OCI-LY7 (cell line): ENCODE data around the gene HSBP1. TPM values are rescaled to one million over a fixed set of nuclear protein-coding genes. Genes with fewer than 3 reads are reported as not detected.

ENCODE experiments used
- BruUV-seq: library from RNA; stranded (reverse); fragments of 400-500 nt; replicated peaks from 2 replicates; lab custom pipeline; 2021; lab: Mats Ljungman, UMichigan
- CTCF ChIA-PET: fragments of 300-600 bp; sonication (Branson Sonifier 250); formaldehyde crosslinking; loops from one replicate; lab custom pipeline; 2022; ENCODE audit warnings: antibody characterized with exemption; ENCODE audit not compliant: unreplicated experiment; lab: Charles Lee
- POLR2A ChIA-PET: fragments of 300-600 bp; sonication (Branson Sonifier 250); formaldehyde crosslinking; loops from one replicate; lab custom pipeline; 2022; ENCODE audit warnings: antibody characterized with exemption; lab: Charles Lee
- DNase-seq: peaks from one replicate; pipeline ENCODE4 v3.0.0-alpha.2; 2015; ENCODE audit warnings: low spot score
- H2AFZ ChIP-seq: fragments of 200-600 bp; sonication (generic), shearing (Covaris generic); 2 replicates; pipeline ENCODE4 v1.6.1; 2014; ENCODE audit warnings: mild to moderate bottlenecking, antibody characterized with exemption, low read length, moderate library complexity
- H3K27ac ChIP-seq: fragments of 200-600 bp; sonication (generic); 2 replicates; pipeline ENCODE4 v1.5.1; 2014; ENCODE audit warnings: mixed run types, low read depth, mild to moderate bottlenecking, moderate library complexity, low read length, inconsistent platforms; ENCODE audit not compliant: poor library complexity, severe bottlenecking
- H3K36me3 ChIP-seq: fragments of 200-600 bp; sonication (generic); 2 replicates; pipeline ENCODE4 v1.6.1; 2014; ENCODE audit warnings: mild to moderate bottlenecking, antibody characterized with exemption, low read length, moderate library complexity, mixed read lengths; ENCODE audit not compliant: insufficient read depth
- H3K4me1 ChIP-seq: fragments of 200-600 bp; sonication (generic); 2 replicates; pipeline ENCODE4 v1.5.1; 2014; ENCODE audit warnings: mild to moderate bottlenecking, low read length; ENCODE audit not compliant: insufficient read depth, poor library complexity, severe bottlenecking
- H3K4me2 ChIP-seq: fragments of 200-600 bp; sonication (generic); 2 replicates; pipeline ENCODE4 v1.6.1; 2014; ENCODE audit warnings: mild to moderate bottlenecking, low read length
- H3K4me3 ChIP-seq: fragments of 200-600 bp; sonication (generic); 2 replicates; pipeline ENCODE4 v1.5.1; 2014; ENCODE audit warnings: mild to moderate bottlenecking, low read depth, low read length; ENCODE audit not compliant: poor library complexity, severe bottlenecking
- H3K79me2 ChIP-seq: fragments of 200-600 bp; sonication (generic); 2 replicates; pipeline ENCODE4 v1.6.1; 2016; ENCODE audit warnings: low read depth, mild to moderate bottlenecking, low read length, moderate library complexity, mixed read lengths; ENCODE audit not compliant: insufficient read depth
- H3K9me2 ChIP-seq: fragments of 200-600 bp; sonication (generic); 2 replicates; pipeline ENCODE4 v1.6.1; 2016; ENCODE audit warnings: mild to moderate bottlenecking, low read length, mixed read lengths; ENCODE audit not compliant: insufficient read depth
- H3K9me3 ChIP-seq: fragments of 200-600 bp; sonication (generic); 2 replicates; pipeline ENCODE4 v1.6.1; 2014; ENCODE audit warnings: mild to moderate bottlenecking, mixed run types, low read length, mixed read lengths
- H4K20me1 ChIP-seq: fragments of 200-600 bp; sonication (generic); 2 replicates; pipeline ENCODE4 v1.6.1; 2014; ENCODE audit warnings: mild to moderate bottlenecking, antibody characterized with exemption, low read length, moderate library complexity, mixed read lengths; ENCODE audit not compliant: insufficient read depth
- CTCF ChIP-seq: fragments of 200-600 bp; sonication (generic); conservative IDR thresholded peaks from 2 replicates; pipeline ENCODE4 v1.5.1; 2014; ENCODE audit warnings: mild to moderate bottlenecking, antibody characterized with exemption, low read length, moderate library complexity, mixed read lengths
- EZH2phosphoT487 ChIP-seq: fragments of 200-600 bp; sonication (generic); IDR thresholded peaks from 2 replicates; pipeline ENCODE4 v1.6.1; 2018; ENCODE audit warnings: low read depth, borderline replicate concordance, mild to moderate bottlenecking, mixed run types, antibody characterized with exemption, low read length, moderate library complexity, mixed read lengths
- intact Hi-C: fragments of 100-400 bp; cut with micrococcal nuclease; formaldehyde crosslinking; loops from one replicate; pipeline ENCODE4 v1.10.0; 2022; ENCODE audit not compliant: unreplicated experiment
- total RNA-seq, 2 experiments: library from RNA; depleted of rRNA in 1 of 2; stranded (reverse); fragments of >200 nt in 1 of 2; shearing (Covaris generic) in 1 of 2; gene quantifications; 2 replicates each; pipeline ENCODE4 v1.2.3, GENCODE V29; 2014 to 2022

Gene HSBP1
- total RNA-seq, 2 experiments from 2014 or later: 105 to 131 TPM

GRCh38 chr16:83762992-83763358 is 44.8 kb upstream of the HSBP1 start:
- BruUV-seq: no TSS peak
- ChIA-PET POLR2A (no interaction called here), CTCF (no interaction called here)
- TF ChIP-seq CTCF (no peak), EZH2phosphoT487 (no peak)
- no peaks in the 10 kb centered on the region for H3K9me2 ChIP-seq
- H4K20me1 ChIP-seq: no peaks in the 10 kb centered on the region
- H3K4me2 ChIP-seq: no peak overlapping the region
- H3K4me3 ChIP-seq: no peak overlapping the region
- H3K27ac ChIP-seq: no peak overlapping the region
- H3K36me3 ChIP-seq: no peaks in the 10 kb centered on the region
- H2AFZ ChIP-seq: no peak overlapping the region
- no peaks in the 10 kb centered on the region for H3K4me1 ChIP-seq
- no peak for DNase-seq
- intact Hi-C loops: no loop called here
- no peaks in the 10 kb centered on the region for H3K79me2 ChIP-seq
- H3K9me3 ChIP-seq: no peaks in the 10 kb centered on the region

GRCh38 chr16:83768986-83769385 is 38.8 kb upstream of the HSBP1 start:
- DNase-seq: no peak
- H3K79me2 ChIP-seq: no peaks in the 10 kb centered on the region
- no peaks in the 10 kb centered on the region for H4K20me1 ChIP-seq
- no TSS peak for BruUV-seq
- H3K9me2 ChIP-seq: no peaks in the 10 kb centered on the region; the same call in 1 of the 2 replicates
- no peaks in the 10 kb centered on the region for H3K4me1 ChIP-seq
- no peak overlapping the region for H3K27ac ChIP-seq
- no peaks in the 10 kb centered on the region for H3K9me3 ChIP-seq
- TF ChIP-seq CTCF (no peak), EZH2phosphoT487 (no peak)
- no peaks in the 10 kb centered on the region for H3K36me3 ChIP-seq
- 0 out of 2 replicates have a peak overlapping the region, but pooled peaks have one; percentile 27 for H2AFZ ChIP-seq
- H3K4me3 ChIP-seq: no peak overlapping the region
- H3K4me2 ChIP-seq: no peak overlapping the region
- ChIA-PET POLR2A (no interaction called here), CTCF (no interaction called here)
- intact Hi-C loops: no loop called here

GRCh38 chr16:83769397-83770008 is 38.3 kb upstream of the HSBP1 start:
- POLR2A ChIA-PET: no interaction called here
- Histone ChIP-seq H3K79me2 (no peaks in the 10 kb centered on the region), H3K9me3 (no peaks in the 10 kb centered on the region), H3K4me1 (no peaks in the 10 kb centered on the region), H3K4me3 (no peak overlapping the region), H2AFZ (0 out of 2 replicates have a peak overlapping the region, but pooled peaks have one; percentile 27), H3K36me3 (no peaks in the 10 kb centered on the region), H3K4me2 (no peak overlapping the region), H3K9me2 (no peaks in the 10 kb centered on the region; the same call in 1 of the 2 replicates), H3K27ac (no peak overlapping the region), H4K20me1 (no peaks in the 10 kb centered on the region)
- intact Hi-C loops: no loop called here
- peak; percentile 21 for DNase-seq
- TF ChIP-seq EZH2phosphoT487: no peak
- TF ChIP-seq CTCF: no peak
- no TSS peak for BruUV-seq
- CTCF ChIA-PET: no interaction called here
